ENCODE data around the gene BAIAP3. TPM values are rescaled to one million over a fixed set of nuclear protein-coding genes. Genes with fewer than 3 reads are reported as not detected.

BAIAP3 gene
- total and polyA plus RNA-seq, 2 of the 8 experiments (the other 6 are each of a cell fraction or from before 2014, with no cell fraction given): 2.9 to 6.8 TPM

DNA sequence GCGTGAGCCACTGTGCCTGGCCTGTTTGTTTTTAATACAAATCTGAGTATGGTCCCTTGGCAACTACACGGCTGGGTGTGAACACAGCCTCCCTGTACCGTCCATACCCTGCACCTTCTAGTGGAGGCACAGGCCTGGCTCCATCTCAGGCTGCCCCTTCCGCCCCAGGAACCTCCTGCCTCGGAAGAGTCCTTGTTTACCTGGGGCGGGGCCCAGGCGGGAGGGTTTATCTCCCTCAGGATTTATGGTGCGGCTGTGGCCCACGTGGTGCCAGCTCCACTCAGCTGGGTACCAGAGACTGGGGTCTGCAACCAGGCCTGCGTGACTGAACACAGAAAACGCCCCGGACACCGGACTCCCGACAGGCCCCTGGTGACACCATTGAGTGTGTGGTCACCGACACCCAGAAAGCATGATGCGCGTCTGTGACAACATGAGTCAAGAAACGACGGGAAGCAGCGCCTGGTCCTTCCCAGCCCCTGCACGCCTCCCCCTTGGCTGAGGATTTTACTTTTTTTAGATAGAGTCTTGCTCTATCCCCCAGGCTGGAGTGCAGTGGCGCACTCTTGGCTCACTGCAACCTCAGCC is 62.1 kb downstream of the BAIAP3 start (continued):
- TF ChIP-seq SIX5 (IDR thresholded peaks at IDR 0.05; ENCODE audit: low read depth, low read length) (no peak), RBBP5 (IDR thresholded peaks at IDR 0.05; ENCODE audit: borderline replicate concordance, low read depth, low read length) (no peak), CHD1 (IDR thresholded peaks at IDR 0.05; ENCODE audit: low read depth, low read length) (no peak)
- TF ChIP-seq, protein P1, sequence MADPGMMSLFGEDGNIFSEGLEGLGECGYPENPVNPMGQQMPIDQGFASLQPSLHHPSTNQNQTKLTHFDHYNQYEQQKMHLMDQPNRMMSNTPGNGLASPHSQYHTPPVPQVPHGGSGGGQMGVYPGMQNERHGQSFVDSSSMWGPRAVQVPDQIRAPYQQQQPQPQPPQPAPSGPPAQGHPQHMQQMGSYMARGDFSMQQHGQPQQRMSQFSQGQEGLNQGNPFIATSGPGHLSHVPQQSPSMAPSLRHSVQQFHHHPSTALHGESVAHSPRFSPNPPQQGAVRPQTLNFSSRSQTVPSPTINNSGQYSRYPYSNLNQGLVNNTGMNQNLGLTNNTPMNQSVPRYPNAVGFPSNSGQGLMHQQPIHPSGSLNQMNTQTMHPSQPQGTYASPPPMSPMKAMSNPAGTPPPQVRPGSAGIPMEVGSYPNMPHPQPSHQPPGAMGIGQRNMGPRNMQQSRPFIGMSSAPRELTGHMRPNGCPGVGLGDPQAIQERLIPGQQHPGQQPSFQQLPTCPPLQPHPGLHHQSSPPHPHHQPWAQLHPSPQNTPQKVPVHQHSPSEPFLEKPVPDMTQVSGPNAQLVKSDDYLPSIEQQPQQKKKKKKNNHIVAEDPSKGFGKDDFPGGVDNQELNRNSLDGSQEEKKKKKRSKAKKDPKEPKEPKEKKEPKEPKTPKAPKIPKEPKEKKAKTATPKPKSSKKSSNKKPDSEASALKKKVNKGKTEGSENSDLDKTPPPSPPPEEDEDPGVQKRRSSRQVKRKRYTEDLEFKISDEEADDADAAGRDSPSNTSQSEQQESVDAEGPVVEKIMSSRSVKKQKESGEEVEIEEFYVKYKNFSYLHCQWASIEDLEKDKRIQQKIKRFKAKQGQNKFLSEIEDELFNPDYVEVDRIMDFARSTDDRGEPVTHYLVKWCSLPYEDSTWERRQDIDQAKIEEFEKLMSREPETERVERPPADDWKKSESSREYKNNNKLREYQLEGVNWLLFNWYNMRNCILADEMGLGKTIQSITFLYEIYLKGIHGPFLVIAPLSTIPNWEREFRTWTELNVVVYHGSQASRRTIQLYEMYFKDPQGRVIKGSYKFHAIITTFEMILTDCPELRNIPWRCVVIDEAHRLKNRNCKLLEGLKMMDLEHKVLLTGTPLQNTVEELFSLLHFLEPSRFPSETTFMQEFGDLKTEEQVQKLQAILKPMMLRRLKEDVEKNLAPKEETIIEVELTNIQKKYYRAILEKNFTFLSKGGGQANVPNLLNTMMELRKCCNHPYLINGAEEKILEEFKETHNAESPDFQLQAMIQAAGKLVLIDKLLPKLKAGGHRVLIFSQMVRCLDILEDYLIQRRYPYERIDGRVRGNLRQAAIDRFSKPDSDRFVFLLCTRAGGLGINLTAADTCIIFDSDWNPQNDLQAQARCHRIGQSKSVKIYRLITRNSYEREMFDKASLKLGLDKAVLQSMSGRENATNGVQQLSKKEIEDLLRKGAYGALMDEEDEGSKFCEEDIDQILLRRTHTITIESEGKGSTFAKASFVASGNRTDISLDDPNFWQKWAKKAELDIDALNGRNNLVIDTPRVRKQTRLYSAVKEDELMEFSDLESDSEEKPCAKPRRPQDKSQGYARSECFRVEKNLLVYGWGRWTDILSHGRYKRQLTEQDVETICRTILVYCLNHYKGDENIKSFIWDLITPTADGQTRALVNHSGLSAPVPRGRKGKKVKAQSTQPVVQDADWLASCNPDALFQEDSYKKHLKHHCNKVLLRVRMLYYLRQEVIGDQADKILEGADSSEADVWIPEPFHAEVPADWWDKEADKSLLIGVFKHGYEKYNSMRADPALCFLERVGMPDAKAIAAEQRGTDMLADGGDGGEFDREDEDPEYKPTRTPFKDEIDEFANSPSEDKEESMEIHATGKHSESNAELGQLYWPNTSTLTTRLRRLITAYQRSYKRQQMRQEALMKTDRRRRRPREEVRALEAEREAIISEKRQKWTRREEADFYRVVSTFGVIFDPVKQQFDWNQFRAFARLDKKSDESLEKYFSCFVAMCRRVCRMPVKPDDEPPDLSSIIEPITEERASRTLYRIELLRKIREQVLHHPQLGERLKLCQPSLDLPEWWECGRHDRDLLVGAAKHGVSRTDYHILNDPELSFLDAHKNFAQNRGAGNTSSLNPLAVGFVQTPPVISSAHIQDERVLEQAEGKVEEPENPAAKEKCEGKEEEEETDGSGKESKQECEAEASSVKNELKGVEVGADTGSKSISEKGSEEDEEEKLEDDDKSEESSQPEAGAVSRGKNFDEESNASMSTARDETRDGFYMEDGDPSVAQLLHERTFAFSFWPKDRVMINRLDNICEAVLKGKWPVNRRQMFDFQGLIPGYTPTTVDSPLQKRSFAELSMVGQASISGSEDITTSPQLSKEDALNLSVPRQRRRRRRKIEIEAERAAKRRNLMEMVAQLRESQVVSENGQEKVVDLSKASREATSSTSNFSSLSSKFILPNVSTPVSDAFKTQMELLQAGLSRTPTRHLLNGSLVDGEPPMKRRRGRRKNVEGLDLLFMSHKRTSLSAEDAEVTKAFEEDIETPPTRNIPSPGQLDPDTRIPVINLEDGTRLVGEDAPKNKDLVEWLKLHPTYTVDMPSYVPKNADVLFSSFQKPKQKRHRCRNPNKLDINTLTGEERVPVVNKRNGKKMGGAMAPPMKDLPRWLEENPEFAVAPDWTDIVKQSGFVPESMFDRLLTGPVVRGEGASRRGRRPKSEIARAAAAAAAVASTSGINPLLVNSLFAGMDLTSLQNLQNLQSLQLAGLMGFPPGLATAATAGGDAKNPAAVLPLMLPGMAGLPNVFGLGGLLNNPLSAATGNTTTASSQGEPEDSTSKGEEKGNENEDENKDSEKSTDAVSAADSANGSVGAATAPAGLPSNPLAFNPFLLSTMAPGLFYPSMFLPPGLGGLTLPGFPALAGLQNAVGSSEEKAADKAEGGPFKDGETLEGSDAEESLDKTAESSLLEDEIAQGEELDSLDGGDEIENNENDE (IDR thresholded peaks at IDR 0.05; ENCODE audit: insufficient replicate concordance, low read length): no peak
- TF ChIP-seq, protein P2, sequence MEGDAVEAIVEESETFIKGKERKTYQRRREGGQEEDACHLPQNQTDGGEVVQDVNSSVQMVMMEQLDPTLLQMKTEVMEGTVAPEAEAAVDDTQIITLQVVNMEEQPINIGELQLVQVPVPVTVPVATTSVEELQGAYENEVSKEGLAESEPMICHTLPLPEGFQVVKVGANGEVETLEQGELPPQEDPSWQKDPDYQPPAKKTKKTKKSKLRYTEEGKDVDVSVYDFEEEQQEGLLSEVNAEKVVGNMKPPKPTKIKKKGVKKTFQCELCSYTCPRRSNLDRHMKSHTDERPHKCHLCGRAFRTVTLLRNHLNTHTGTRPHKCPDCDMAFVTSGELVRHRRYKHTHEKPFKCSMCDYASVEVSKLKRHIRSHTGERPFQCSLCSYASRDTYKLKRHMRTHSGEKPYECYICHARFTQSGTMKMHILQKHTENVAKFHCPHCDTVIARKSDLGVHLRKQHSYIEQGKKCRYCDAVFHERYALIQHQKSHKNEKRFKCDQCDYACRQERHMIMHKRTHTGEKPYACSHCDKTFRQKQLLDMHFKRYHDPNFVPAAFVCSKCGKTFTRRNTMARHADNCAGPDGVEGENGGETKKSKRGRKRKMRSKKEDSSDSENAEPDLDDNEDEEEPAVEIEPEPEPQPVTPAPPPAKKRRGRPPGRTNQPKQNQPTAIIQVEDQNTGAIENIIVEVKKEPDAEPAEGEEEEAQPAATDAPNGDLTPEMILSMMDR (IDR thresholded peaks at IDR 0.05; ENCODE audit: control extremely low read depth in 1 of 3, insufficient read depth in 1 of 3, low read depth in 1 of 3, low read length in 3 of 3): no peak
